A549 (cell line): Measurements from ENCODE around the gene FAM120B. TPM values are rescaled to one million over a fixed set of nuclear protein-coding genes. Genes with fewer than 3 reads are reported as not detected.

Experiments
- ATAC-seq, 2 experiments: fragments of 200-7000 bp in 1 of 2; fragments of >200 bp in 1 of 2; cut with Nextera tagmentation in 1 of 2; cut with Tn5 transposase in 1 of 2; 3 replicates each; pipeline versions ENCODE4 v1.8.0 to v1.9.1; 2018 to 2020; ENCODE audit warnings: mild to moderate bottlenecking in 1 of 2, moderate library complexity in 1 of 2
- CTCF ChIA-PET: fragments of 300-600 bp; sonication (Branson Sonifier 250); formaldehyde crosslinking; extraction: SDS; loops from one replicate; lab custom pipeline; 2021; ENCODE audit warnings: antibody characterized with exemption, inconsistent platforms; lab: Yijun Ruan, JAX
- POLR2A ChIA-PET: fragments of 350-600 bp; formaldehyde crosslinking; extraction: SDS; loops from one replicate; lab custom pipeline; 2021; ENCODE audit warnings: antibody characterized with exemption, inconsistent platforms; lab: Yijun Ruan, JAX
- DNase-seq, 2 experiments: peaks; one replicate each; pipeline versions ENCODE4 v3.0.0 to v3.0.0-alpha.2; 2011 to 2016; ENCODE audit warnings: low read depth in 1 of 2, low spot score in 1 of 2
- FAIRE-seq: peaks from 2 replicates; lab custom pipeline; 2011; peaks lifted over from hg19 to GRCh38; lab: Jason Lieb, UNC
- H3K27ac ChIP-seq, 2 experiments: fragments of >200 bp; sonication (Bioruptor Twin); formaldehyde crosslinking; 3 replicates each; pipeline ENCODE4 v1.5.1; 2016 to 2017
- H3K4me1 ChIP-seq: fragments of >200 bp; sonication (Bioruptor Twin); formaldehyde crosslinking; 3 replicates; pipeline ENCODE4 v1.6.1; 2016
- H3K4me2 ChIP-seq: fragments of >200 bp; sonication (Bioruptor Twin); formaldehyde crosslinking; 3 replicates; pipeline ENCODE4 v1.6.1; 2016
- H3K4me3 ChIP-seq: fragments of >200 bp; sonication (Bioruptor Twin); formaldehyde crosslinking; 3 replicates; pipeline ENCODE4 v1.5.1; 2016
- H3K9me3 ChIP-seq: fragments of >200 bp; sonication (Bioruptor Twin); formaldehyde crosslinking; 3 replicates; pipeline ENCODE4 v1.6.1; 2016
- CBX2 ChIP-seq: fragments of 200-600 bp; sonication (generic); IDR thresholded peaks from 2 replicates; pipeline ENCODE4 v1.6.1; 2016; ENCODE audit warnings: low read depth, mild to moderate bottlenecking, borderline replicate concordance
- CBX8 ChIP-seq: fragments of 200-600 bp; sonication (generic); IDR thresholded peaks from 2 replicates; pipeline ENCODE4 v1.6.1; 2016
- CEBPB ChIP-seq, 2 experiments: fragments of >200 bp in 1 of 2; sonication (Bioruptor Twin) in 1 of 2; formaldehyde crosslinking in 1 of 2; IDR thresholded peaks; 2 replicates each; pipeline ENCODE4 v1.6.1; 2012 to 2016
- CHD2 ChIP-seq: fragments of 150-350 bp; IDR thresholded peaks from 2 replicates; pipeline ENCODE4 v1.6.1; 2014; ENCODE audit warnings: low read length; ENCODE audit not compliant: partially characterized antibody
- CHD4 ChIP-seq: fragments of 200-600 bp; sonication (generic); IDR thresholded peaks from 2 replicates; pipeline ENCODE4 v1.6.1; 2016; ENCODE audit warnings: antibody characterized with exemption, mild to moderate bottlenecking, borderline replicate concordance
- EHF ChIP-seq: fragments of 250-450 bp; sonication (Bioruptor Pico); IDR thresholded peaks from 2 replicates; pipeline ENCODE4 v1.5.0; 2020; ENCODE audit warnings: mild to moderate bottlenecking
- FOSB ChIP-seq: fragments of 250-450 bp; sonication (Bioruptor Pico); IDR thresholded peaks from 2 replicates; pipeline ENCODE4 v1.5.0; 2020; ENCODE audit warnings: mild to moderate bottlenecking, moderate library complexity
- HOXA7 ChIP-seq: fragments of 250-450 bp; sonication (Bioruptor Pico); IDR thresholded peaks from 2 replicates; pipeline ENCODE4 v1.5.0; 2020; ENCODE audit warnings: mild to moderate bottlenecking, moderate library complexity
- JUN ChIP-seq, 2 experiments: fragments of >200 bp; sonication (Bioruptor Twin); formaldehyde crosslinking; IDR thresholded peaks; 2 replicates in 1 of 2; 3 replicates in 1 of 2; pipeline ENCODE4 v1.6.1; 2016 to 2017
- KDM5A ChIP-seq: fragments of 200-600 bp; sonication (generic); IDR thresholded peaks from 2 replicates; pipeline ENCODE4 v1.6.1; 2016; ENCODE audit warnings: antibody characterized with exemption, mild to moderate bottlenecking
- MAFK ChIP-seq: fragments of 450-650 bp; IDR thresholded peaks from 2 replicates; pipeline ENCODE4 v1.6.1; 2014; ENCODE audit not compliant: partially characterized antibody
- MAZ ChIP-seq: fragments of 150-350 bp; IDR thresholded peaks from 2 replicates; pipeline ENCODE4 v1.6.1; 2014; ENCODE audit warnings: antibody characterized with exemption, low read depth, low read length, borderline replicate concordance
- MYC ChIP-seq: IDR thresholded peaks from 2 replicates; pipeline ENCODE4 v1.6.1; 2012; ENCODE audit warnings: mild to moderate bottlenecking, inconsistent platforms, low read length, improper control_type of control experiment, borderline replicate concordance
- NFE2L2 ChIP-seq: fragments of 150-350 bp; conservative IDR thresholded peaks from 2 replicates; pipeline ENCODE4 v1.6.1; 2014; ENCODE audit warnings: low read length
- NR3C1 ChIP-seq: fragments of >200 bp; sonication (Bioruptor Twin); formaldehyde crosslinking; IDR thresholded peaks from 3 replicates; pipeline ENCODE4 v1.6.1; 2017
- RAD21 ChIP-seq, 2 experiments: fragments of >200 bp in 1 of 2; sonication (Bioruptor Twin) in 1 of 2; formaldehyde crosslinking in 1 of 2; IDR thresholded peaks in 1 of 2; conservative IDR thresholded peaks in 1 of 2; 2 replicates in 1 of 2; 3 replicates in 1 of 2; pipeline ENCODE4 v1.6.1; 2012 to 2018; ENCODE audit warnings: inconsistent platforms in 1 of 2
- RARB ChIP-seq: fragments of 250-450 bp; sonication (Bioruptor Pico); IDR thresholded peaks from 2 replicates; pipeline ENCODE4 v1.8.0; 2021; ENCODE audit warnings: mild to moderate bottlenecking, moderate library complexity
- RCOR1 ChIP-seq: fragments of 150-350 bp; IDR thresholded peaks from 2 replicates; pipeline ENCODE4 v1.6.1; 2014; ENCODE audit warnings: antibody characterized with exemption, low read length, low read depth
- RNF2 ChIP-seq: fragments of 200-600 bp; sonication (generic); IDR thresholded peaks from 2 replicates; pipeline ENCODE4 v1.6.1; 2016; ENCODE audit warnings: low read depth, mild to moderate bottlenecking, antibody characterized with exemption, moderate library complexity, borderline replicate concordance
- SMC3 ChIP-seq: fragments of >200 bp; sonication (Bioruptor Twin); formaldehyde crosslinking; IDR thresholded peaks from 3 replicates; pipeline ENCODE4 v1.6.1; 2018; ENCODE audit warnings: inconsistent platforms
- TP53 ChIP-seq: fragments of 250-450 bp; sonication (Bioruptor Pico); IDR thresholded peaks from 2 replicates; pipeline ENCODE4 v1.5.0; 2021; ENCODE audit warnings: mild to moderate bottlenecking, moderate library complexity
- ZC3H11A ChIP-seq: fragments of 450-650 bp; IDR thresholded peaks from 2 replicates; pipeline ENCODE4 v1.6.1; 2014; ENCODE audit warnings: antibody characterized with exemption, mild to moderate bottlenecking
- ZSCAN20 ChIP-seq: fragments of 250-450 bp; sonication (Bioruptor Pico); IDR thresholded peaks from 2 replicates; pipeline ENCODE4 v1.8.0; 2022; ENCODE audit warnings: mild to moderate bottlenecking, moderate library complexity
- WGBS: methylation state at CpG from one replicate; pipeline ENCODE4 v1.1.6; 2017; ENCODE audit errors: missing lambda C conversion rate; 5-methylcytosine and 5-hydroxymethylcytosine counted together
- polyA plus RNA-seq, 4 experiments: library from polyadenylated mRNA; depleted of rRNA in 3 of 4; stranded (reverse); fragments of >200 nt; fragmentation: RNase III in 1 of 4; extraction: RNeasy Plus Mini Kit Qiagen cat#74134 plus additional on column Dnase treatment in 1 of 4; gene quantifications; 2 replicates in 3 of 4; 3 replicates in 1 of 4; pipeline ENCODE4 v1.2.3, GENCODE V29; 2011 to 2017
- TF ChIP-seq, protein P1 (sequence below): fragments of >200 bp; sonication (Bioruptor Twin); formaldehyde crosslinking; IDR thresholded peaks from 3 replicates; pipeline ENCODE4 v1.5.1; 2016
- TF ChIP-seq, protein P2 (sequence below): fragments of 200-600 bp; sonication (generic); IDR thresholded peaks from 2 replicates; pipeline ENCODE4 v1.6.1; 2016; ENCODE audit warnings: antibody characterized with exemption, mild to moderate bottlenecking, moderate library complexity
- TF ChIP-seq, protein P3 (sequence below): fragments of 250-450 bp; sonication (Bioruptor Pico); IDR thresholded peaks from 2 replicates; pipeline ENCODE4 v1.5.0; 2021; ENCODE audit warnings: mild to moderate bottlenecking, moderate library complexity, borderline replicate concordance
- TF ChIP-seq, protein P4 (sequence below): IDR thresholded peaks from 2 replicates; pipeline ENCODE4 v1.6.1; 2012

The FAM120B gene
- polyA plus RNA-seq, 2 of the 4 experiments (the other 2 are of a cell fraction): 7.0 to 7.7 TPM

DNA sequence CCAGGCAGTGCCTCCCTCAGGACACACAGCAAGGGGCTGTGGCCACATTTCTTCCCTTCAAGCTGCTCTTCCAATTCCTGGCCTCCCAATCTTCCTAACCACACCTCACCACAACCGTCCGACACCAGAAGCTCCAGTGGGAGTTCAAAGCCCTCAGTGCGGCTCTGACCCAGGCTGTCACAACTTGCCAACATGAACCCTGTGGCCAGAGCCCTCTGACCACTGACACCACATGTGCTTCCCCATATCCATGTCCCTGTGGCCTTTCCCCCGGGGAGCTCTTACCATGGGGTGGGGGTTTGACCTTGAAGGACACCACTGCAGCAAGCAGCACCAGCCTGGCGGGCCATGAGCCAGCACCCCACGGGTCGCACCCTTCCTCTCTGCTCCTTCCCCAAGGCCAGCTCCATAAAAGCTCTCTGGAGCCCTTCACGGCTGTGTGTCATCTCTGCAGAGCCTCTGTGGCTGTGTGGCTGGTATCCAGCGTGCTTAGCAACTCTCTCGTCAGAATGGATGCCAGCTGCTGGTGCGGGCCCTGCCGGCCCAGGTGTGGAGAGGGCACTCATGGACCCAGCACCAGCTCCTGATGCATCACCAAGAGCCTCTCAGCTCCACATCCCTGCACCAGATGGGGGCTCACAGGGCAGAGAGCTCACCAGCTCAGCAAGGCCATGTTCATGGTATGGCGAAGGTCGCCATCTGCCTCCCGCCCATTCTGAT, 140.4 kb downstream of the FAM120B start (continued):
- TF ChIP-seq, protein P1, sequence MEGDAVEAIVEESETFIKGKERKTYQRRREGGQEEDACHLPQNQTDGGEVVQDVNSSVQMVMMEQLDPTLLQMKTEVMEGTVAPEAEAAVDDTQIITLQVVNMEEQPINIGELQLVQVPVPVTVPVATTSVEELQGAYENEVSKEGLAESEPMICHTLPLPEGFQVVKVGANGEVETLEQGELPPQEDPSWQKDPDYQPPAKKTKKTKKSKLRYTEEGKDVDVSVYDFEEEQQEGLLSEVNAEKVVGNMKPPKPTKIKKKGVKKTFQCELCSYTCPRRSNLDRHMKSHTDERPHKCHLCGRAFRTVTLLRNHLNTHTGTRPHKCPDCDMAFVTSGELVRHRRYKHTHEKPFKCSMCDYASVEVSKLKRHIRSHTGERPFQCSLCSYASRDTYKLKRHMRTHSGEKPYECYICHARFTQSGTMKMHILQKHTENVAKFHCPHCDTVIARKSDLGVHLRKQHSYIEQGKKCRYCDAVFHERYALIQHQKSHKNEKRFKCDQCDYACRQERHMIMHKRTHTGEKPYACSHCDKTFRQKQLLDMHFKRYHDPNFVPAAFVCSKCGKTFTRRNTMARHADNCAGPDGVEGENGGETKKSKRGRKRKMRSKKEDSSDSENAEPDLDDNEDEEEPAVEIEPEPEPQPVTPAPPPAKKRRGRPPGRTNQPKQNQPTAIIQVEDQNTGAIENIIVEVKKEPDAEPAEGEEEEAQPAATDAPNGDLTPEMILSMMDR: no peak
- TF ChIP-seq NR3C1: no peak
- TF ChIP-seq SMC3: no peak
- TF ChIP-seq EHF (CRISPR knock-in tag): no peak
- TF ChIP-seq CHD2: no peak
- TF ChIP-seq ZSCAN20: no peak

DNA sequence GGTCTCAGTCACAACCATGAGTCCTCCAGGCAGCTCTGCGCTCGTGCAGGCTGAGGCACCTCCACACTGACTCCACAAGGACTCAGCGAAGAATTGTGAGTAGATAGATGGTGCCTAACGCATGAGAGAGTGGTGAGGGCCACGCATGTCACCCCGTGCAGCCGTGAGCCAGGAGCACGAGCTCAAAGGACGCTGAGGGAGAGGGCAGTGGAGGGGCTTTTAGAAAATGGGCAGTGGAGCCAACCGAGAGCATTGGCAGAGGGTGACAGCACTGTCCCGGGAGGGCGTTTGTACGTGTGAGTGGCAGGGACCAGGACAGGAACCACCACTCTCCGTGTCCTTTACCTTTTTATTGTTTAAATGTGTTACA, 141.0 kb downstream of the FAM120B start:
- no peak for ATAC-seq
- ChIA-PET CTCF (interaction anchor here (0.6 kb wide), 1 partner anchor 675 kb away, joined by 3 read pairs; no protein-coding TSS in a partner anchor), POLR2A (no interaction called here)
- H3K4me1 ChIP-seq: no peaks in the 10 kb centered on the region
- no peak overlapping the region for H3K4me3 ChIP-seq
- no peaks in the 10 kb centered on the region for H3K9me3 ChIP-seq
- TF ChIP-seq RAD21 (conservative IDR thresholded peaks at IDR 0.05 in 1 of 2, IDR thresholded peaks at IDR 0.05 in 1 of 2) (no peak), FOSB (no peak), KDM5A (no peak), CEBPB (IDR thresholded peaks at IDR 0.05) (no peak), CHD2 (no peak), HOXA7 (CRISPR knock-in tag) (no peak), MAFK (no peak), MYC (no peak), RCOR1 (no peak), CHD4 (no peak)
- TF ChIP-seq, protein P2, sequence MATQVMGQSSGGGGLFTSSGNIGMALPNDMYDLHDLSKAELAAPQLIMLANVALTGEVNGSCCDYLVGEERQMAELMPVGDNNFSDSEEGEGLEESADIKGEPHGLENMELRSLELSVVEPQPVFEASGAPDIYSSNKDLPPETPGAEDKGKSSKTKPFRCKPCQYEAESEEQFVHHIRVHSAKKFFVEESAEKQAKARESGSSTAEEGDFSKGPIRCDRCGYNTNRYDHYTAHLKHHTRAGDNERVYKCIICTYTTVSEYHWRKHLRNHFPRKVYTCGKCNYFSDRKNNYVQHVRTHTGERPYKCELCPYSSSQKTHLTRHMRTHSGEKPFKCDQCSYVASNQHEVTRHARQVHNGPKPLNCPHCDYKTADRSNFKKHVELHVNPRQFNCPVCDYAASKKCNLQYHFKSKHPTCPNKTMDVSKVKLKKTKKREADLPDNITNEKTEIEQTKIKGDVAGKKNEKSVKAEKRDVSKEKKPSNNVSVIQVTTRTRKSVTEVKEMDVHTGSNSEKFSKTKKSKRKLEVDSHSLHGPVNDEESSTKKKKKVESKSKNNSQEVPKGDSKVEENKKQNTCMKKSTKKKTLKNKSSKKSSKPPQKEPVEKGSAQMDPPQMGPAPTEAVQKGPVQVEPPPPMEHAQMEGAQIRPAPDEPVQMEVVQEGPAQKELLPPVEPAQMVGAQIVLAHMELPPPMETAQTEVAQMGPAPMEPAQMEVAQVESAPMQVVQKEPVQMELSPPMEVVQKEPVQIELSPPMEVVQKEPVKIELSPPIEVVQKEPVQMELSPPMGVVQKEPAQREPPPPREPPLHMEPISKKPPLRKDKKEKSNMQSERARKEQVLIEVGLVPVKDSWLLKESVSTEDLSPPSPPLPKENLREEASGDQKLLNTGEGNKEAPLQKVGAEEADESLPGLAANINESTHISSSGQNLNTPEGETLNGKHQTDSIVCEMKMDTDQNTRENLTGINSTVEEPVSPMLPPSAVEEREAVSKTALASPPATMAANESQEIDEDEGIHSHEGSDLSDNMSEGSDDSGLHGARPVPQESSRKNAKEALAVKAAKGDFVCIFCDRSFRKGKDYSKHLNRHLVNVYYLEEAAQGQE: no peak
- TF ChIP-seq, protein P3, sequence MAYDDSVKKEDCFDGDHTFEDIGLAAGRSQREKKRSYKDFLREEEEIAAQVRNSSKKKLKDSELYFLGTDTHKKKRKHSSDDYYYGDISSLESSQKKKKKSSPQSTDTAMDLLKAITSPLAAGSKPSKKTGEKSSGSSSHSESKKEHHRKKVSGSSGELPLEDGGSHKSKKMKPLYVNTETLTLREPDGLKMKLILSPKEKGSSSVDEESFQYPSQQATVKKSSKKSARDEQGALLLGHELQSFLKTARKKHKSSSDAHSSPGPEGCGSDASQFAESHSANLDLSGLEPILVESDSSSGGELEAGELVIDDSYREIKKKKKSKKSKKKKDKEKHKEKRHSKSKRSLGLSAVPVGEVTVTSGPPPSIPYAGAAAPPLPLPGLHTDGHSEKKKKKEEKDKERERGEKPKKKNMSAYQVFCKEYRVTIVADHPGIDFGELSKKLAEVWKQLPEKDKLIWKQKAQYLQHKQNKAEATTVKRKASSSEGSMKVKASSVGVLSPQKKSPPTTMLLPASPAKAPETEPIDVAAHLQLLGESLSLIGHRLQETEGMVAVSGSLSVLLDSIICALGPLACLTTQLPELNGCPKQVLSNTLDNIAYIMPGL: no peak
- H3K27ac ChIP-seq: no peak overlapping the region
- DNase-seq: no peak
- FAIRE-seq: no peak
- H3K4me2 ChIP-seq: no peak overlapping the region
- 61% methylated on average over 14 of the region's 14 CpGs for WGBS

DNA sequence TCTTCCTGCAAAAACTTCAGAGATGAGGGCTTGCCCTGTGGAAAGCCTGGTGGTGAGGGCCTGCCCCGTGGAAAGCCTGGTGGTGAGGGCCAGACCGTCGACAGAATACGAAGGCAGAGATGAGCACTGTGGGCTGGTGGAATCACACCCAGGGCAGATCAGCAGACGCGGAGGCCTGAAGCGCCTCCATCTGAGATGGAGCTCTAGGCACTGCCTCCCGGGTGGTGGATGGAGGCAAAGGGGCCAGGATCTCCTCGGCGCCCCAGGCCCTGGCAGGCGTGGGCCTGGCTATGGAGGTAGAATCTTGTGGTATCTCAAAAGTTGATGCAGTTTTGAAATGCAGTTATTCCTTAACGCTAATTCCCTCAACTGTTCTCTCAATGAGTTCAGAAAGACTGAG, 141.8 kb downstream of the FAM120B start:
- DNase-seq: no peak
- no peak for FAIRE-seq
- no peaks in the 10 kb centered on the region for H3K9me3 ChIP-seq
- ChIA-PET POLR2A (no interaction called here), CTCF (no interaction called here)
- 70% methylated on average over 11 of the region's 12 CpGs for WGBS
- no peak for ATAC-seq
- no peak overlapping the region for H3K27ac ChIP-seq
- H3K4me1 ChIP-seq: no peaks in the 10 kb centered on the region
- no peak overlapping the region for H3K4me3 ChIP-seq
- H3K4me2 ChIP-seq: no peak overlapping the region
- no peak for TF ChIP-seq EHF (CRISPR knock-in tag)
- TF ChIP-seq SMC3: no peak
- no peak for TF ChIP-seq JUN (IDR thresholded peaks at IDR 0.05)
- no peak for TF ChIP-seq NFE2L2
- no peak for TF ChIP-seq RNF2
- TF ChIP-seq TP53: no peak
- TF ChIP-seq, protein P4, sequence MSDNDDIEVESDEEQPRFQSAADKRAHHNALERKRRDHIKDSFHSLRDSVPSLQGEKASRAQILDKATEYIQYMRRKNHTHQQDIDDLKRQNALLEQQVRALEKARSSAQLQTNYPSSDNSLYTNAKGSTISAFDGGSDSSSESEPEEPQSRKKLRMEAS: no peak
- TF ChIP-seq CHD4: no peak
- no peak for TF ChIP-seq CBX8
- TF ChIP-seq RARB: no peak
- TF ChIP-seq CBX2: no peak
- no peak for TF ChIP-seq ZC3H11A
- TF ChIP-seq MAZ: no peak
